H1 (cell line): Measurements from ENCODE around the gene CAMTA1. TPM values are rescaled to one million over a fixed set of nuclear protein-coding genes. Genes with fewer than 3 reads are reported as not detected.

Experiments
- CTCF ChIA-PET: fragments of 300-600 bp; sonication (Branson Sonifier 250); formaldehyde crosslinking; loops from one replicate; lab custom pipeline; 2021; ENCODE audit not compliant: partially characterized antibody; lab: Charles Lee
- POLR2A ChIA-PET: fragments of 300-600 bp; sonication (Branson Sonifier 250); formaldehyde crosslinking; loops from one replicate; lab custom pipeline; 2021; ENCODE audit warnings: inconsistent platforms; ENCODE audit not compliant: partially characterized antibody; lab: Charles Lee
- DNase-seq, 2 experiments: peaks; one replicate each; pipeline versions ENCODE4 v3.0.0 to v3.0.0-alpha.2; 2010 to 2022; ENCODE audit warnings: low spot score in 2 of 2, low read depth in 1 of 2, mixed read lengths in 1 of 2
- FAIRE-seq: peaks from 2 replicates; lab custom pipeline; 2011; peaks lifted over from hg19 to GRCh38; lab: Jason Lieb, UNC
- H2AFZ ChIP-seq: 2 replicates; pipeline ENCODE4 v1.8.1; 2012; ENCODE audit warnings: low read length, inconsistent platforms
- H2AK5ac ChIP-seq: 2 replicates; pipeline ENCODE4 v1.6.1; 2013; ENCODE audit warnings: low read depth, low read length
- H2BK120ac ChIP-seq: replicated peaks from 2 replicates; pipeline ENCODE3; 2013; ENCODE audit warnings: low read depth, low read length, inconsistent platforms
- H2BK12ac ChIP-seq: 2 replicates; pipeline ENCODE4 v1.6.1; 2013; ENCODE audit warnings: low read depth, low read length
- H2BK15ac ChIP-seq: 2 replicates; pipeline ENCODE4 v1.6.1; 2013; ENCODE audit warnings: low read length
- H2BK20ac ChIP-seq: 2 replicates; pipeline ENCODE4 v1.6.1; 2013; ENCODE audit warnings: low read length
- H2BK5ac ChIP-seq: 2 replicates; pipeline ENCODE4 v1.6.1; 2013; ENCODE audit warnings: low read depth, low read length
- H3K14ac ChIP-seq: 2 replicates; pipeline ENCODE4 v1.6.1; 2013; ENCODE audit warnings: inconsistent platforms; ENCODE audit not compliant: insufficient read length
- H3K18ac ChIP-seq: 2 replicates; pipeline ENCODE4 v1.6.1; 2013; ENCODE audit warnings: low read length; ENCODE audit errors: extremely low read depth
- H3K23ac ChIP-seq: 2 replicates; pipeline ENCODE4 v1.6.1; 2013; ENCODE audit warnings: inconsistent platforms; ENCODE audit not compliant: insufficient read length
- H3K23me2 ChIP-seq: 2 replicates; pipeline ENCODE4 v1.6.1; 2013; ENCODE audit warnings: low read depth, low read length
- H3K27ac ChIP-seq: 2 replicates; pipeline ENCODE4 v1.6.1; 2011; ENCODE audit warnings: low read depth, low read length, inconsistent platforms
- H3K27me3 ChIP-seq, 4 experiments: replicated peaks in 1 of 4; 1 replicate in 1 of 4; 2 replicates in 3 of 4; pipeline versions ENCODE4 v1.6.1 to v1.8.1; 2011 to 2013; ENCODE audit warnings: low read length in 3 of 4, mild to moderate bottlenecking in 3 of 4, inconsistent platforms in 2 of 4, mixed read lengths in 2 of 4, moderate library complexity in 1 of 4; ENCODE audit not compliant: control insufficient read depth in 3 of 4, insufficient read depth in 3 of 4; ENCODE audit errors: extremely low read depth in 1 of 4
- H3K36me3 ChIP-seq, 4 experiments: 2 replicates each; pipeline versions ENCODE4 v1.6.1 to v1.8.1; 2011 to 2013; ENCODE audit warnings: mild to moderate bottlenecking in 4 of 4, low read length in 3 of 4, moderate library complexity in 2 of 4, control low read depth in 1 of 4, inconsistent platforms in 1 of 4; ENCODE audit not compliant: insufficient read depth in 4 of 4, control insufficient read depth in 2 of 4
- H3K4ac ChIP-seq: replicated peaks from 2 replicates; pipeline ENCODE3; 2013; ENCODE audit warnings: low read length, low read depth, mixed read lengths, inconsistent platforms; ENCODE audit not compliant: insufficient read length
- H3K4me1 ChIP-seq, 4 experiments: replicated peaks in 1 of 4; 1 replicate in 1 of 4; 2 replicates in 3 of 4; pipeline versions ENCODE4 v1.6.1 to v1.8.1; 2011 to 2013; ENCODE audit warnings: low read length in 3 of 4, inconsistent platforms in 2 of 4, mixed read lengths in 1 of 4; ENCODE audit not compliant: insufficient read depth in 4 of 4, control insufficient read depth in 3 of 4
- H3K4me2 ChIP-seq, 2 experiments: 2 replicates each; pipeline versions ENCODE4 v1.6.1 to v1.8.1; 2011 to 2013; ENCODE audit warnings: low read depth in 2 of 2, low read length in 2 of 2, control low read depth in 1 of 2, inconsistent platforms in 1 of 2, mild to moderate bottlenecking in 1 of 2; ENCODE audit not compliant: insufficient read depth in 1 of 2
- H3K4me3 ChIP-seq, 4 experiments: fragments of 200-600, 300-600 bp in 1 of 4; sonication (generic), shearing (Covaris generic), sonication (Bioruptor Twin) in 1 of 4; 2 replicates each; pipeline versions ENCODE4 v1.5.1 to v1.8.1; 2011 to 2016; ENCODE audit warnings: low read length in 4 of 4, low read depth in 3 of 4, control low read depth in 2 of 4, inconsistent platforms in 2 of 4, mild to moderate bottlenecking in 2 of 4, mixed read lengths in 1 of 4, moderate library complexity in 1 of 4; ENCODE audit not compliant: insufficient read depth in 2 of 4; ENCODE audit errors: extremely low read depth in 1 of 4
- H3K56ac ChIP-seq: replicated peaks from 2 replicates; pipeline ENCODE3; 2013; ENCODE audit warnings: low read depth, mild to moderate bottlenecking, mixed read lengths, low read length, inconsistent platforms; ENCODE audit not compliant: insufficient read length
- H3K79me1 ChIP-seq: 2 replicates; pipeline ENCODE4 v1.6.1; 2013; ENCODE audit warnings: low read depth, low read length, control low read depth
- H3K79me2 ChIP-seq, 2 experiments: 2 replicates each; pipeline versions ENCODE4 v1.6.1 to v1.8.1; 2012 to 2013; ENCODE audit warnings: low read length in 2 of 2, mild to moderate bottlenecking in 2 of 2, inconsistent platforms in 1 of 2; ENCODE audit not compliant: insufficient read depth in 2 of 2, control insufficient read depth in 1 of 2
- H3K9ac ChIP-seq, 4 experiments: replicated peaks in 1 of 4; 1 replicate in 1 of 4; 2 replicates in 3 of 4; pipeline versions ENCODE4 v1.6.1 to v1.8.1; 2011 to 2013; ENCODE audit warnings: low read depth in 3 of 4, low read length in 3 of 4, control low read depth in 2 of 4, mild to moderate bottlenecking in 2 of 4, moderate library complexity in 2 of 4, inconsistent platforms in 1 of 4; ENCODE audit errors: extremely low read depth in 1 of 4
- H3K9me3 ChIP-seq, 2 experiments: 2 replicates each; pipeline versions ENCODE4 v1.6.1 to v1.8.1; 2012 to 2013; ENCODE audit warnings: mild to moderate bottlenecking in 2 of 2, moderate library complexity in 2 of 2, control low read depth in 1 of 2, inconsistent platforms in 1 of 2, low read depth in 1 of 2, low read length in 1 of 2, mixed read lengths in 1 of 2; ENCODE audit not compliant: insufficient read depth in 2 of 2
- H4K20me1 ChIP-seq, 2 experiments: replicated peaks in 1 of 2; 2 replicates each; pipeline versions ENCODE3 to v1.8.1; 2011 to 2013; ENCODE audit warnings: inconsistent platforms in 2 of 2, low read length in 2 of 2, mild to moderate bottlenecking in 1 of 2; ENCODE audit not compliant: insufficient read depth in 2 of 2, control insufficient read depth in 1 of 2
- H4K5ac ChIP-seq: 2 replicates; pipeline ENCODE4 v1.6.1; 2013; ENCODE audit warnings: low read length, low read depth, mixed read lengths, inconsistent platforms; ENCODE audit not compliant: insufficient read length
- H4K8ac ChIP-seq: 2 replicates; pipeline ENCODE4 v1.8.0; 2013; ENCODE audit warnings: mild to moderate bottlenecking, moderate library complexity, low read length, inconsistent platforms; ENCODE audit not compliant: insufficient read depth; ENCODE audit errors: extremely low read depth
- H4K91ac ChIP-seq: replicated peaks from 2 replicates; pipeline ENCODE3; 2013; ENCODE audit warnings: low read length, mixed read lengths, inconsistent platforms; ENCODE audit not compliant: insufficient read length
- CTBP2 ChIP-seq: IDR thresholded peaks from 2 replicates; pipeline ENCODE4 v1.7.0; 2011; ENCODE audit warnings: borderline replicate concordance, mild to moderate bottlenecking, moderate library complexity, mixed read lengths, low read length; ENCODE audit not compliant: insufficient read depth, insufficient read length
- GABPA ChIP-seq: IDR thresholded peaks from 2 replicates; pipeline ENCODE4 v1.6.1; 2011; ENCODE audit warnings: mild to moderate bottlenecking, low read length, moderate library complexity, borderline replicate concordance; ENCODE audit not compliant: insufficient read depth
- MAX ChIP-seq: IDR thresholded peaks from 2 replicates; pipeline ENCODE4 v1.6.1; 2012; ENCODE audit warnings: inconsistent platforms
- RAD21 ChIP-seq, 2 experiments: IDR thresholded peaks in 1 of 2; conservative IDR thresholded peaks in 1 of 2; 2 replicates each; pipeline ENCODE4 v1.6.1; 2011; ENCODE audit warnings: low read depth in 2 of 2, low read length in 2 of 2, improper control_type of control experiment in 1 of 2, inconsistent platforms in 1 of 2, mild to moderate bottlenecking in 1 of 2, moderate library complexity in 1 of 2
- RXRA ChIP-seq: IDR thresholded peaks from 2 replicates; pipeline ENCODE4 v1.6.1; 2011; ENCODE audit warnings: low read depth, mild to moderate bottlenecking, low read length, moderate library complexity; ENCODE audit not compliant: insufficient read depth
- TAF1 ChIP-seq: IDR thresholded peaks from 2 replicates; pipeline ENCODE4 v1.6.1; 2011; ENCODE audit warnings: mild to moderate bottlenecking, low read depth, low read length
- TBP ChIP-seq: IDR thresholded peaks from 2 replicates; pipeline ENCODE4 v1.6.1; 2011; ENCODE audit warnings: low read depth, low read length, improper control_type of control experiment
- WGBS, 2 experiments: shearing (Covaris generic) in 1 of 2; methylation state at CpG; one replicate each; pipeline versions ENCODE4 v1.1.6 to v1.1.7; 2013 to 2015; ENCODE audit warnings: low lambda C conversion rate in 2 of 2, mixed read lengths in 2 of 2, inconsistent platforms in 1 of 2, low coverage in 1 of 2, missing lambda C conversion rate in 1 of 2; ENCODE audit not compliant: insufficient replicate concordance in 2 of 2, insufficient coverage in 1 of 2, insufficient read length in 1 of 2; ENCODE audit errors: extremely low coverage in 1 of 2, missing lambda C conversion rate in 1 of 2; 5-methylcytosine and 5-hydroxymethylcytosine counted together
- polyA plus RNA-seq, 7 experiments: library from polyadenylated mRNA; depleted of rRNA in 3 of 7; stranded (reverse) in 5 of 7; unstranded in 2 of 7; fragments of >200 nt in 5 of 7; fragments of 200-250 nt in 2 of 7; gene quantifications; 1 replicate in 5 of 7; 2 replicates in 1 of 7; 4 replicates in 1 of 7; pipeline versions ENCODE4 v1.2.1 to v1.2.3, GENCODE V29; 2011 to 2013; ENCODE audit warnings: missing spikeins in 2 of 7, mixed read lengths in 2 of 7
- total RNA-seq: library from RNA; stranded (reverse); fragmentation: NEBNext Ultra II Directional; extraction: Animal tissue kit (Norgen Biotek cat#: 25700); gene quantifications from 2 replicates; pipeline ENCODE4 v1.2.1, GENCODE V29; 2021

Gene CAMTA1
- total and polyA plus RNA-seq, 2 of the 8 experiments (the other 6 are each of a cell fraction or from before 2014, with no cell fraction given), result 65.0 to 119 TPM

GRCh38 chr1:7402548-7402850 lies 617.2 kb downstream of the CAMTA1 start:
- Histone ChIP-seq H3K79me2 (no peaks in the 10 kb centered on the region), H2AK5ac (0 out of 2 replicates have a peak overlapping the region, but pooled peaks have one; percentile 75), H3K79me1 (no peaks in the 10 kb centered on the region), H4K8ac (no peak overlapping the region), H3K23me2 (no peaks in the 10 kb centered on the region), H3K14ac (no peak overlapping the region), H3K56ac (no peak overlapping the region), H3K4ac (no peak overlapping the region), H3K23ac (no peak overlapping the region), H2BK20ac (no peak overlapping the region), H2AFZ (no peak overlapping the region), H3K4me3 (no peak overlapping the region), H3K36me3 (no peaks in the 10 kb centered on the region; a peak in 1 of 8 replicates), H4K5ac (no peak overlapping the region), H2BK12ac (0 out of 2 replicates have a peak overlapping the region, but pooled peaks have one; percentile 60), H3K27ac (no peak overlapping the region), H3K4me2 (0 out of 4 replicates have a peak overlapping the region, but pooled peaks of 1 of the 2 experiments have one; percentile 5), H3K4me1 (peaks cover 2 to 10% (median 8%) of the 10 kb centered on the region in 4 experiments; a peak in 5 of 7 replicates), H3K18ac (no peak overlapping the region), H2BK120ac (no peak overlapping the region), H3K9ac (no peak overlapping the region), H3K9me3 (peaks cover 3 to 14% of the 10 kb centered on the region in 2 experiments; a peak in 2 of 4 replicates), H3K27me3 (no peaks in the 10 kb centered on the region), H4K20me1 (no peaks in the 10 kb centered on the region), H2BK15ac (no peak overlapping the region), H2BK5ac (0 out of 2 replicates have a peak overlapping the region, but pooled peaks have one; percentile 9), H4K91ac (peak overlapping the region; percentile 20)
- FAIRE-seq (no peak), DNase-seq (no peak)
- CTCF ChIA-PET, result interaction anchor here (1.1 kb wide), 1 partner anchor 52 kb away, joined by 4 read pairs; no protein-coding TSS in a partner anchor
- POLR2A ChIA-PET, result no interaction called here
- 96% methylated on average over 2 of the region's 2 CpGs; no CpG with 5 or more reads in 1 of the 2 experiments for WGBS, 2 experiments
- TF ChIP-seq TBP (no peak), GABPA (no peak), RAD21 (IDR thresholded peaks at IDR 0.05 in 1 of 2, conservative IDR thresholded peaks at IDR 0.05 in 1 of 2; ENCODE audit: low read depth in 2 of 2, low read length in 2 of 2) (no peak), TAF1 (no peak), RXRA (no peak), MAX (no peak), CTBP2 (no peak)
